Psoas muscle (tissue), 8 donors: ENCODE data around the gene SLC35F4. TPM values are rescaled to one million over a fixed set of nuclear protein-coding genes. Genes with fewer than 3 reads are reported as not detected.
A peak's percentile ranks its signal among the peaks of the same experiment; 100 is the strongest.

ENCODE experiments used
- ATAC-seq, 4 donors: fragments of 200-7000 bp; cut with Tn5 transposase; one replicate each; pipeline ENCODE4 v1.9.1; 2020; ENCODE audit warnings: moderate library complexity in 3 of 4, mild to moderate bottlenecking in 2 of 4
- DNase-seq, 2 donors: peaks; one replicate each; pipeline ENCODE4 v3.0.0-alpha.2; 2020
- H3K27ac ChIP-seq: fragments of 200-600 bp; one replicate; pipeline ENCODE4 v1.8.0; 2022
- H3K27me3 ChIP-seq, 3 donors: fragments of 200-600 bp in 1 of 3; one replicate each; pipeline versions ENCODE4 v1.6.1 to v1.8.0; 2013 to 2022; ENCODE audit warnings: low read length in 2 of 3, mild to moderate bottlenecking in 2 of 3, moderate library complexity in 1 of 3; ENCODE audit not compliant: insufficient read depth in 3 of 3
- H3K36me3 ChIP-seq, 2 donors: fragments of 200-600 bp in 1 of 2; one replicate each; pipeline versions ENCODE4 v1.6.1 to v1.8.0; 2013 to 2022; ENCODE audit warnings: low read depth in 1 of 2, mild to moderate bottlenecking in 1 of 2, moderate library complexity in 1 of 2; ENCODE audit not compliant: insufficient read depth in 1 of 2
- H3K4me1 ChIP-seq: fragments of 200-600 bp; one replicate; pipeline ENCODE4 v1.8.0; 2022
- H3K4me3 ChIP-seq: fragments of 200-600 bp; one replicate; pipeline ENCODE4 v1.8.0; 2022; ENCODE audit warnings: mild to moderate bottlenecking
- H3K9me3 ChIP-seq: fragments of 200-600 bp; one replicate; pipeline ENCODE4 v1.8.0; 2022
- WGBS, 3 donors: extraction: QIAGEN DNeasy Blood & Tissue Kit; methylation state at CpG; one replicate each; pipeline versions ENCODE4 v1.1.6 to v1.1.7; 2013; 5-methylcytosine and 5-hydroxymethylcytosine counted together
- intact Hi-C, 2 donors: fragments of 100-400 bp; cut with DNase I; formaldehyde crosslinking; loops; one replicate each; pipeline versions ENCODE4 v1.11.0 to v1.14.2; 2022
- polyA plus RNA-seq, 3 donors: library from polyadenylated mRNA; stranded (reverse); fragments of 200-250 nt; gene quantifications; one replicate each; pipeline ENCODE4 v1.2.3, GENCODE V29; 2013
- total RNA-seq, 4 donors: library from RNA; stranded (reverse); fragmentation: NEBNext Ultra II Directional in 2 of 4; extraction: Animal tissue kit (Norgen Biotek cat#: 25700) in 2 of 4; gene quantifications; one replicate each; pipeline versions ENCODE4 v1.2.1 to v1.2.4, GENCODE V29; 2021 to 2023
- TF ChIP-seq, protein P1 (sequence below): fragments of 200-600 bp; IDR thresholded peaks from one replicate; pipeline ENCODE4 v1.8.0; 2022; ENCODE audit warnings: antibody characterized with exemption
- donor health status: healthy with polysubstance abuse.
- donor health status: DM: no; HTN: no; CAD: no; lungs with moderate emphysema.
- donor health status: Bipolar disorder and iron deficiency.
- donor health status: healthy.
- donor health status: DM: yes; HTN: yes; CAD: no.
- donor health status: DM: no; HTN: no; CAD: no.
- donor health status: DM: no; HTN: no; CAD: no.
- donor health status: DM: yes; HTN: yes; CAD: no.

Gene SLC35F4
- total and polyA plus RNA-seq, 7 donors = not detected

DNA sequence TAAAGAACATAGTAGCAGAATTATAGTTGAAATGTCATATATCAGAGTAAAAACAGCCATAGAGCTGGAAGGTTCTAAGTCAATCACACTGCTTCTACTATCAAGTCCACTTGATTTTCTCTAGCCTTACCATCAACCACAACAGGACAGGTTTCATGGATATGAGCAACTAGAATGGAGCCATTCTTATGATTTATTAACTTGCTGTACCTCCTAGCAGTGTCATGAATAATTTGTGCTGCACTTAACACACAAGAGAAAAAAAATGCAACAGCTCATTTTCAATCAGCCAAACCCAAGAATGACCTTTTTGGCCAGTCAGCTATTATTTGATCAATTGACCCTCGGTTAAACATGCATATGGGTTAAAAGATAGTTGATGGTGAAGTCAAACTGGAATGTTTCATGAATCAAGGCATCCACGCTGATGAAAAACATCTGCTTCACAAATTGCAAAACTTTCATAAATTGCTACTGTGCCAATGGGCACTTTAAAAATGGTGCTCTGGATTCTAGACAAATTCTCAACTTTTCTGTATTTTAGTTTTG is 316.8 kb downstream of the SLC35F4 start:
- Histone ChIP-seq H3K36me3 (no peaks in the 10 kb centered on the region), H3K27me3 (no peaks in the 10 kb centered on the region), H3K4me1 (no peaks in the 10 kb centered on the region), H3K4me3 (no peak overlapping the region), H3K9me3 (peaks cover 5% of the 10 kb centered on the region), H3K27ac (no peak overlapping the region)
- TF ChIP-seq, protein P1, sequence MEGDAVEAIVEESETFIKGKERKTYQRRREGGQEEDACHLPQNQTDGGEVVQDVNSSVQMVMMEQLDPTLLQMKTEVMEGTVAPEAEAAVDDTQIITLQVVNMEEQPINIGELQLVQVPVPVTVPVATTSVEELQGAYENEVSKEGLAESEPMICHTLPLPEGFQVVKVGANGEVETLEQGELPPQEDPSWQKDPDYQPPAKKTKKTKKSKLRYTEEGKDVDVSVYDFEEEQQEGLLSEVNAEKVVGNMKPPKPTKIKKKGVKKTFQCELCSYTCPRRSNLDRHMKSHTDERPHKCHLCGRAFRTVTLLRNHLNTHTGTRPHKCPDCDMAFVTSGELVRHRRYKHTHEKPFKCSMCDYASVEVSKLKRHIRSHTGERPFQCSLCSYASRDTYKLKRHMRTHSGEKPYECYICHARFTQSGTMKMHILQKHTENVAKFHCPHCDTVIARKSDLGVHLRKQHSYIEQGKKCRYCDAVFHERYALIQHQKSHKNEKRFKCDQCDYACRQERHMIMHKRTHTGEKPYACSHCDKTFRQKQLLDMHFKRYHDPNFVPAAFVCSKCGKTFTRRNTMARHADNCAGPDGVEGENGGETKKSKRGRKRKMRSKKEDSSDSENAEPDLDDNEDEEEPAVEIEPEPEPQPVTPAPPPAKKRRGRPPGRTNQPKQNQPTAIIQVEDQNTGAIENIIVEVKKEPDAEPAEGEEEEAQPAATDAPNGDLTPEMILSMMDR = no peak
- DNase-seq (no peak), ATAC-seq (no peak)
- WGBS, 3 donors = 59 to 69% (median 68%) methylated on average over 2 of the region's 2 CpGs
- intact Hi-C loops = no loop called here

- Histone ChIP-seq H3K9me3 (peaks cover 4% of the 10 kb centered on the region), H3K27ac (no peak overlapping the region), H3K4me3 (no peak overlapping the region), H3K36me3 (no peaks in the 10 kb centered on the region), H3K27me3 (no peaks in the 10 kb centered on the region), H3K4me1 (no peaks in the 10 kb centered on the region)
- intact Hi-C loops = no loop called here
- 77 to 87% (median 79%) methylated on average over 2 of the region's 2 CpGs for WGBS, 3 donors
- no peak for DNase-seq
- TF ChIP-seq, protein P1 = no peak
- no peak for ATAC-seq
Observed at GRCh38 chr14:57547131-57547530, 318.8 kb downstream of the SLC35F4 start.

- H3K4me1 ChIP-seq = no peaks in the 10 kb centered on the region
Observed at GRCh38 chr14:57533214-57533613, 332.7 kb downstream of the SLC35F4 start.

DNA sequence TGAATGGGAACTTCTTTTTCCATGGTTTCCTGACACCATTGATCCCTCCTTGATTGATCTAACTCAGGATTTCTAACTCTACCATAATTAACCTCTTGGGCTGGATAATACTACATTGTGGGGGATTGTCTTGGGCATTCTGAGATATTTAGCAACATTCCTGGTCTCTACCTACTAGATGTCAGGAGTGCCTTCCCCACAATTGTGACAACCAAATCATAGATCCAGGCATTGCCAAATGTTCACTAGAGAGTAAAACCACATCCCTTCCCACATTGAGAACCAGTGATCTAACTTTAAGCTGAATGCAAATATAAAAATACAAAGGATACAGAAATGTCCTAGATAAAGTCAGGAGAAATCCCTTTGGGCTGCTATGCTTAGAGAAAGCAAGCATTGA is 335.3 kb downstream of the SLC35F4 start:
- ATAC-seq (no peak), DNase-seq (no peak)
- H3K36me3 ChIP-seq = no peaks in the 10 kb centered on the region
- H3K27ac ChIP-seq = no peak overlapping the region
- H3K27me3 ChIP-seq = no peaks in the 10 kb centered on the region
- H3K4me1 ChIP-seq = no peaks in the 10 kb centered on the region
- TF ChIP-seq, protein P1 = no peak
- intact Hi-C loops = no loop called here
- no peak overlapping the region for H3K4me3 ChIP-seq
- peaks cover 5% of the 10 kb centered on the region for H3K9me3 ChIP-seq

More at GRCh38 chr14:57533214-57533613, 332.7 kb downstream of the SLC35F4 start:
- 69 to 84% (median 78%) methylated on average over 1 of the region's 1 CpG for WGBS, 3 donors
- no peak overlapping the region for H3K4me3 ChIP-seq
- intact Hi-C loops = no loop called here
- H3K36me3 ChIP-seq = no peaks in the 10 kb centered on the region
- TF ChIP-seq, protein P1 = peak; percentile 11
- H3K27me3 ChIP-seq = no peaks in the 10 kb centered on the region
- peaks cover 5% of the 10 kb centered on the region for H3K9me3 ChIP-seq
- ATAC-seq (no peak), DNase-seq (no peak)
- no peak overlapping the region for H3K27ac ChIP-seq

DNA sequence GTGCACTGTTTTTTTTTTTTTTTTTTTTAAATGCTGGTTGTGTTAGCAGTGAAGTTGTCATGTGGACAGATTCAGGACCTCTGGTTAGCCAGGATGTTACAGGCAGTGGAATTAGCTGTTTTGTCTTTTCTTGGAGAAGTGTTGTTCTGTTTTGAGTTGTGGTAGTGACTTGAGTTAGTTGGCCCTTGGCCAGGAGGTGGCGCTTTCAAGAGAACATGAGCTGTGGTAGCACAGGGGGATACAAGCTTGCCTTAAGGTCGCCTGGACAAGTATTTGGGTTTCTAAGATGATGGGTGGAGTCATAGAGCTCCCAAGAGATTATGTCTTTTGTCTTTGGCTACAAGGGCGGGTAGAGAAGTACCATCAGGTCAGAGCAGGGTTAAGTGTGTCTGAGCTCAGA is 338.9 kb downstream of the SLC35F4 start:
- Histone ChIP-seq H3K27me3 (no peaks in the 10 kb centered on the region), H3K4me1 (no peaks in the 10 kb centered on the region), H3K4me3 (no peak overlapping the region), H3K9me3 (peaks cover 12% of the 10 kb centered on the region), H3K36me3 (no peaks in the 10 kb centered on the region), H3K27ac (no peak overlapping the region)
- TF ChIP-seq, protein P1 = no peak
- intact Hi-C loops = no loop called here
- 46 to 57% (median 48%) methylated on average over 3 of the region's 3 CpGs for WGBS, 3 donors
- ATAC-seq (no peak), DNase-seq (no peak)
